ENCODE results near the gene KRTCAP2.

GRCh38 chr1:155175281-155175926, 2.3 kb upstream of the KRTCAP2 start:
- TF ChIP-seq CTCF (IDR thresholded peaks at IDR 0.05) (no peak), POLR2A (IDR thresholded peaks at IDR 0.05) (no peak), EP300 (IDR thresholded peaks at IDR 0.05) (no peak)

Data from ovary (tissue), 3 donors.